Omental fat pad (tissue), 4 donors: Measurements from ENCODE around the gene COL16A1. TPM values are rescaled to one million over a fixed set of nuclear protein-coding genes. Genes with fewer than 3 reads are reported as not detected.

Experiments
- ATAC-seq: fragments of 150-250 bp; one replicate; pipeline ENCODE4 v1.9.1; 2016; ENCODE audit warnings: mild to moderate bottlenecking, moderate library complexity; ENCODE audit not compliant: low FRiP score
- DNase-seq: peaks from one replicate; pipeline ENCODE4 v3.0.0-alpha.2; 2019; ENCODE audit warnings: low spot score
- CTCF ChIP-seq, 3 donors: fragments of 450-650 bp; IDR thresholded peaks; one replicate each; pipeline ENCODE4 v1.5.1; 2016 to 2017; ENCODE audit warnings: antibody characterized with exemption in 3 of 3, mild to moderate bottlenecking in 3 of 3, moderate library complexity in 2 of 3
- total RNA-seq, 4 donors: library from RNA; depleted of rRNA; stranded (reverse); fragments of >200 nt; gene quantifications; one replicate each; pipeline ENCODE4 v1.1.0, GENCODE V29; 2016

COL16A1 gene
- total RNA-seq, 4 donors from 2014 or later: 17.4 to 69.2 (median 21.7) TPM

GRCh38 chr1:31687601-31688000 lies 16.2 kb downstream of the COL16A1 start:
- ATAC-seq (no peak), DNase-seq (no peak)
- TF ChIP-seq CTCF (IDR thresholded peaks at IDR 0.05): no peak

- DNase-seq (no peak), ATAC-seq (no peak)
- no peak for TF ChIP-seq CTCF (IDR thresholded peaks at IDR 0.05)
These were observed 18.0 kb downstream of the COL16A1 start for GRCh38 chr1:31685795-31686194.

- DNase-seq (no peak), ATAC-seq (no peak)
- no peak for TF ChIP-seq CTCF (IDR thresholded peaks at IDR 0.05)
These were observed 19.8 kb downstream of the COL16A1 start for GRCh38 chr1:31683997-31684396.

- no peak for DNase-seq
- no peak for ATAC-seq
- TF ChIP-seq CTCF (IDR thresholded peaks at IDR 0.05): no peak
These were observed 22.4 kb downstream of the COL16A1 start for GRCh38 chr1:31681415-31681814.

GRCh38 chr1:31679676-31680230 lies 24.1 kb downstream of the COL16A1 start:
- DNase-seq: no peak
- ATAC-seq: no peak
- TF ChIP-seq CTCF (IDR thresholded peaks at IDR 0.05): no peak

- TF ChIP-seq CTCF (IDR thresholded peaks at IDR 0.05): no peak
- ATAC-seq (no peak), DNase-seq (no peak)
These were observed 24.7 kb downstream of the COL16A1 start for GRCh38 chr1:31679091-31679490.

GRCh38 chr1:31678681-31679080 lies 25.1 kb downstream of the COL16A1 start:
- TF ChIP-seq CTCF (IDR thresholded peaks at IDR 0.05): no peak

More at GRCh38 chr1:31678681-31679080, 25.1 kb downstream of the COL16A1 start:
- DNase-seq (no peak), ATAC-seq (no peak)
